Measurements from ENCODE around the gene JARID2.

The JARID2 gene

DNA sequence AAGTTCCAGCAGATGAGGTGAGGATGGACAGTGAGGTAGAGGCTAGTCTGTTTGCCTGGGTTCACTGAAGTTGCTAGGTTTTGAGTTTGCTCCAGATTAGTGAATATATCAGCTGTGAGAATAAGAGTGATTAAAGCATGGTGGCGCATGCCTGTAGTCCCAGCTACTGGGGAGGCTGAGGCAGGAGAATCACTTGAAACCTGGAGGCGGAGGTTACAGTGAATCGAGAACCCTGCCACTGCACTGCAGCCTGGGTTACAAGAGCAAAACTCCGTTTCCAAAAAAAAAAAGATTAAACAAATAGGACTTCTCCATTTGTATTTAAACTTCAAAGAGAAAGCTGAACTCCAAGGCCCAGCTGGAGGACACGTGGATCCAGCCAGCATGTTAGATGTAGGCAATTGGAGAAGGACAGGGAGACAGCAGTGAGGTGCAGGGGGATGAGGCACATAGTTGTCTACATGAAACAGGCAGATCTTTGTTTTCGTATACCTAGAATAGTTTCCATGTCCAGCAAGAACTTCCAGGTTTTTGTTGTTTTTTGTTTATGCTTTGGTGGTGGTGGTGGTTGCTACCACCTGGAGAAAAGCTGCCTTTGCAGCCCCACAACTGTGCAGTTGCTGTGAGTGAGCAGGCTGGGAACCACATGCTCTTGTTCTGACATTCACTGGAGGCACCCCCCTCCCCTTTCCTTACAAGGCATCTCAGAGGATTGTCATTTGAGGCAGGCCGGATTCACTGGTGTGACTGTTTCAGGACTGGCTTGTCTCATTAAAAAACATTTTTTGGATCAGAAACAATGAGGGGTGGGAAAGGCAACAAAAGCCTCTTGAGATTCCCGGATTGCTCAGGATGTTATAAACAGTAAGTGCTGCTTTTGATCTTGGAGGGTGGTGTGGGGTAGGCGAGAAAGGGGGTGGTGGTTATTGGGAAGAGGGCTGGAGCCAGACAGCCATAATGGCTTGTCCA, 72.3 kb downstream of the JARID2 start:
- CTCF ChIA-PET = interaction anchor here (0.7 kb wide), 1 partner anchor 153 kb away, joined by 3 read pairs; no protein-coding TSS in a partner anchor
- Histone ChIP-seq H3K9me3 (ENCODE audit: control insufficient read depth, insufficient read depth, low read depth, low read length) (no peaks in the 10 kb centered on the region), H3K4me1 (ENCODE audit: control insufficient read depth, insufficient read depth, low read length) (peaks cover 40% of the 10 kb centered on the region), H3K36me3 (ENCODE audit: control insufficient read depth in 2 of 2, insufficient read depth in 1 of 2, low read length in 2 of 2) (no peaks in the 10 kb centered on the region), H3K27ac (ENCODE audit: extremely low read depth, low read depth, low read length) (no peak overlapping the region), H3K4me3 (ENCODE audit: low read depth, low read length) (no peak overlapping the region)
- TF ChIP-seq ZBTB17 (tag by site-specific recombination; IDR thresholded peaks at IDR 0.05) = peak; percentile 37; the same call in 1 of the 2 replicates
- no peak for TF ChIP-seq ZFP41 (tag by site-specific recombination; IDR thresholded peaks at IDR 0.05; ENCODE audit: borderline replicate concordance)
- TF ChIP-seq SP7 (tag by site-specific recombination; IDR thresholded peaks at IDR 0.05) = peak; percentile 53; the same call in 1 of the 2 replicates
- TF ChIP-seq, protein P1, sequence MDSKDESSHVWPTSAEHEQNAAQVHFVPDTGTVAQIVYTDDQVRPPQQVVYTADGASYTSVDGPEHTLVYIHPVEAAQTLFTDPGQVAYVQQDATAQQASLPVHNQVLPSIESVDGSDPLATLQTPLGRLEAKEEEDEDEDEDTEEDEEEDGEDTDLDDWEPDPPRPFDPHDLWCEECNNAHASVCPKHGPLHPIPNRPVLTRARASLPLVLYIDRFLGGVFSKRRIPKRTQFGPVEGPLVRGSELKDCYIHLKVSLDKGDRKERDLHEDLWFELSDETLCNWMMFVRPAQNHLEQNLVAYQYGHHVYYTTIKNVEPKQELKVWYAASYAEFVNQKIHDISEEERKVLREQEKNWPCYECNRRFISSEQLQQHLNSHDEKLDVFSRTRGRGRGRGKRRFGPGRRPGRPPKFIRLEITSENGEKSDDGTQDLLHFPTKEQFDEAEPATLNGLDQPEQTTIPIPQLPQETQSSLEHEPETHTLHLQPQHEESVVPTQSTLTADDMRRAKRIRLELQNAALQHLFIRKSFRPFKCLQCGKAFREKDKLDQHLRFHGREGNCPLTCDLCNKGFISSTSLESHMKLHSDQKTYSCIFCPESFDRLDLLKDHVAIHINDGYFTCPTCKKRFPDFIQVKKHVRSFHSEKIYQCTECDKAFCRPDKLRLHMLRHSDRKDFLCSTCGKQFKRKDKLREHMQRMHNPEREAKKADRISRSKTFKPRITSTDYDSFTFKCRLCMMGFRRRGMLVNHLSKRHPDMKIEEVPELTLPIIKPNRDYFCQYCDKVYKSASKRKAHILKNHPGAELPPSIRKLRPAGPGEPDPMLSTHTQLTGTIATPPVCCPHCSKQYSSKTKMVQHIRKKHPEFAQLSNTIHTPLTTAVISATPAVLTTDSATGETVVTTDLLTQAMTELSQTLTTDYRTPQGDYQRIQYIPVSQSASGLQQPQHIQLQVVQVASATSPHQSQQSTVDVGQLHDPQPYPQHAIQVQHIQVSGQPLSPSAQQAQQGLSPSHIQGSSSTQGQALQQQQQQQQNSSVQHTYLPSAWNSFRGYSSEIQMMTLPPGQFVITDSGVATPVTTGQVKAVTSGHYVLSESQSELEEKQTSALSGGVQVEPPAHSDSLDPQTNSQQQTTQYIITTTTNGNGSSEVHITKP (tag by site-specific recombination; IDR thresholded peaks at IDR 0.05) = peak; percentile 76
- TF ChIP-seq ZNF341 (tag by site-specific recombination; IDR thresholded peaks at IDR 0.05; ENCODE audit: low read depth) = peak; percentile 47; the same call in 1 of the 2 replicates
- TF ChIP-seq ZNF214 (tag by site-specific recombination; IDR thresholded peaks at IDR 0.05; ENCODE audit: borderline replicate concordance) = no peak
- TF ChIP-seq EGR2 (tag by site-specific recombination; IDR thresholded peaks at IDR 0.05; ENCODE audit: low read depth) = 0 out of 2 replicates have a peak, but pooled peaks have one; percentile 12
- TF ChIP-seq ZNF660 (tag by site-specific recombination; IDR thresholded peaks at IDR 0.05) = no peak
- TF ChIP-seq ZFHX2 (tag by site-specific recombination; conservative IDR thresholded peaks at IDR 0.05) = peak; percentile 38
- TF ChIP-seq ZNF549 (tag by site-specific recombination; IDR thresholded peaks at IDR 0.05) = no peak
- no peak for TF ChIP-seq KLF7 (tag by site-specific recombination; IDR thresholded peaks at IDR 0.05; ENCODE audit: borderline replicate concordance)
- POLR2A ChIA-PET = interaction anchor here (0.7 to 1.2 kb wide), 4 partner anchors 11 to 150 kb away, joined by 3 to 4 read pairs (median 3); no protein-coding TSS in a partner anchor

DNA sequence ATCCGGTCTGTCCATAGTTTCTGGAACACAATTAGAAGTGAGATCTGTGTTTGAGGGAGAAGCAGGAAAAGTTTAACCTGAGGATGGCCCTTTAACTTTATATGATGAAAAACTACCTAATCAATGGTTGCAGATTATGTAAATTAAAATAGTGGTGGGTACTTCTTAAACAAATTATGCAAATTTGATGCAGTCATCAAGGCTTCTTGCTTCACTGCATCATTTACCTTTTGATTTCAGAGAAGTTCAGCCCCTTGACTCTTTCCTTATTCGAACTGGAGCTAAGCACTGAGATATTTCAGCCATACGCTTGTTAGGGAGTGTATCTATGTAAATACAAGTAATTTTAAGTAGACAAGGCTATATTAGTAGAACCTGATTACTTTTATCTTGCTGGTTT, 73.8 kb downstream of the JARID2 start:
- H3K9me3 ChIP-seq (ENCODE audit: control insufficient read depth, insufficient read depth, low read depth, low read length) = no peaks in the 10 kb centered on the region
- TF ChIP-seq ZNF211 (tag by site-specific recombination; IDR thresholded peaks at IDR 0.05; ENCODE audit: low read depth) = no peak
- no peak for TF ChIP-seq ZNF76 (tag by site-specific recombination; IDR thresholded peaks at IDR 0.05; ENCODE audit: borderline replicate concordance, low read depth)
- TF ChIP-seq ZNF280D (tag by site-specific recombination; IDR thresholded peaks at IDR 0.05) = no peak
- TF ChIP-seq ZNF214 (tag by site-specific recombination; IDR thresholded peaks at IDR 0.05; ENCODE audit: borderline replicate concordance) = no peak
- TF ChIP-seq ZNF626 (tag by site-specific recombination; IDR thresholded peaks at IDR 0.05) = no peak
- no peak for TF ChIP-seq HOXD13 (CRISPR knock-in tag; IDR thresholded peaks at IDR 0.05; ENCODE audit: borderline replicate concordance)
- TF ChIP-seq ZNF510 (tag by site-specific recombination; IDR thresholded peaks at IDR 0.05; ENCODE audit: insufficient replicate concordance) = no peak
- no peak for TF ChIP-seq ZIC2 (tag by site-specific recombination; IDR thresholded peaks at IDR 0.05)
- no peak for TF ChIP-seq YY1 (tag by site-specific recombination; IDR thresholded peaks at IDR 0.05)
- TF ChIP-seq ZFHX2 (tag by site-specific recombination; conservative IDR thresholded peaks at IDR 0.05) = no peak
- no peak for TF ChIP-seq WT1 (tag by site-specific recombination; IDR thresholded peaks at IDR 0.05)
- no peak for TF ChIP-seq RBAK (tag by site-specific recombination; IDR thresholded peaks at IDR 0.05)
- POLR2A ChIA-PET = interaction anchor here (1.0 kb wide), 1 partner anchor 54 kb away, joined by 3 read pairs; no protein-coding TSS in a partner anchor
- H3K27ac ChIP-seq (ENCODE audit: extremely low read depth, low read depth, low read length) = no peak overlapping the region
- CTCF ChIA-PET = interaction anchor here (0.8 kb wide), 1 partner anchor 171 kb away, joined by 3 read pairs; no protein-coding TSS in a partner anchor
- no peaks in the 10 kb centered on the region for H3K36me3 ChIP-seq (ENCODE audit: control insufficient read depth in 2 of 2, insufficient read depth in 1 of 2, low read length in 2 of 2)
- no peak overlapping the region for H3K4me3 ChIP-seq (ENCODE audit: low read depth, low read length)
- peaks cover 29% of the 10 kb centered on the region for H3K4me1 ChIP-seq (ENCODE audit: control insufficient read depth, insufficient read depth, low read length)
